ENCODE data around the gene LRRC56.

The LRRC56 gene

GRCh38 chr11:529728-530411, 7.5 kb upstream of the LRRC56 start:
- H3K27ac Mint-ChIP-seq, result no peak overlapping the region
- no peak overlapping the region for H3K4me3 Mint-ChIP-seq
- H3K4me1 Mint-ChIP-seq, result peaks cover 5% of the 10 kb centered on the region
- DNase-seq (ENCODE audit: low spot score in 2 of 2) (no peak), ATAC-seq (no peak)
- peaks cover 16% of the 10 kb centered on the region for H3K36me3 Mint-ChIP-seq
- H3K9me3 Mint-ChIP-seq, result no peaks in the 10 kb centered on the region

- Mint-ChIP-seq H3K4me3 (no peak overlapping the region), H3K4me1 (peaks cover 9% of the 10 kb centered on the region), H3K27ac (no peak overlapping the region), H3K9me3 (no peaks in the 10 kb centered on the region), H3K36me3 (peaks cover 16% of the 10 kb centered on the region)
- ATAC-seq (no peak), DNase-seq (ENCODE audit: low spot score in 2 of 2) (no peak)
These were observed 6.1 kb upstream of the LRRC56 start for GRCh38 chr11:530960-531831.

- peaks cover 16% of the 10 kb centered on the region for H3K36me3 Mint-ChIP-seq
- DNase-seq (ENCODE audit: low spot score in 2 of 2) (no peak), ATAC-seq (no peak)
- no peak overlapping the region for H3K4me3 Mint-ChIP-seq
- no peak overlapping the region for H3K27ac Mint-ChIP-seq
- no peaks in the 10 kb centered on the region for H3K9me3 Mint-ChIP-seq
- peaks cover 12% of the 10 kb centered on the region for H3K4me1 Mint-ChIP-seq
These were observed 5.3 kb upstream of the LRRC56 start for GRCh38 chr11:531919-532526.

GRCh38 chr11:532527-532985, 4.8 kb upstream of the LRRC56 start:
- Mint-ChIP-seq H3K27ac (no peak overlapping the region), H3K4me1 (peaks cover 18% of the 10 kb centered on the region), H3K4me3 (no peak overlapping the region), H3K36me3 (peaks cover 16% of the 10 kb centered on the region), H3K9me3 (no peaks in the 10 kb centered on the region)
- ATAC-seq, result no peak
- no peak for DNase-seq (ENCODE audit: low spot score in 2 of 2)

GRCh38 chr11:532986-533585, 4.2 kb upstream of the LRRC56 start:
- no peak for DNase-seq (ENCODE audit: low spot score in 2 of 2)
- Mint-ChIP-seq H3K4me3 (no peak overlapping the region), H3K4me1 (peaks cover 23% of the 10 kb centered on the region), H3K36me3 (peaks cover 16% of the 10 kb centered on the region), H3K9me3 (no peaks in the 10 kb centered on the region), H3K27ac (no peak overlapping the region)
- ATAC-seq, result no peak

- ATAC-seq (no peak), DNase-seq (ENCODE audit: low spot score in 2 of 2) (no peak)
- H3K9me3 Mint-ChIP-seq, result no peaks in the 10 kb centered on the region
- no peak overlapping the region for H3K27ac Mint-ChIP-seq
- H3K4me3 Mint-ChIP-seq, result peak overlapping the region; percentile 67
- H3K4me1 Mint-ChIP-seq, result peaks cover 23% of the 10 kb centered on the region
- H3K36me3 Mint-ChIP-seq, result peaks cover 16% of the 10 kb centered on the region
These were observed 3.5 kb upstream of the LRRC56 start for GRCh38 chr11:533586-534395.

- Mint-ChIP-seq H3K36me3 (peaks cover 16% of the 10 kb centered on the region), H3K4me1 (peaks cover 23% of the 10 kb centered on the region), H3K27ac (no peak overlapping the region), H3K4me3 (peak overlapping the region; percentile 67), H3K9me3 (no peaks in the 10 kb centered on the region)
- ATAC-seq, result peak; percentile 1
- peak in 1 of 2 donors; percentile 73 for DNase-seq (ENCODE audit: low spot score in 2 of 2)
These were observed 2.7 kb upstream of the LRRC56 start for GRCh38 chr11:534396-535209.

- ATAC-seq (peak; percentile 38), DNase-seq (ENCODE audit: low spot score in 2 of 2) (no peak)
- Mint-ChIP-seq H3K9me3 (no peaks in the 10 kb centered on the region), H3K4me3 (peak overlapping the region; percentile 84), H3K36me3 (peaks cover 16% of the 10 kb centered on the region), H3K27ac (no peak overlapping the region), H3K4me1 (peaks cover 23% of the 10 kb centered on the region)
These were observed 2.2 kb upstream of the LRRC56 start for GRCh38 chr11:535210-535518.

- peak; percentile 96 to 97 for DNase-seq (ENCODE audit: low spot score in 2 of 2)
- Mint-ChIP-seq H3K27ac (peak within 1 kb of the TSS; percentile 87), H3K36me3 (peaks cover 16% of the 10 kb centered on the region), H3K4me3 (peak within 1 kb of the TSS; percentile 84), H3K9me3 (no peaks in the 10 kb centered on the region), H3K4me1 (peaks cover 23% of the 10 kb centered on the region)
- peak; percentile 89 for ATAC-seq
These were observed 1.5 kb upstream of the LRRC56 start, which contains the start of gene HRAS for GRCh38 chr11:535519-536454. HRAS (minus strand) TSS chr11:535576.

GRCh38 chr11:537622-538430, 499 bp downstream of the LRRC56 start:
- no peaks in the 10 kb centered on the region for H3K9me3 Mint-ChIP-seq
- ATAC-seq (no peak), DNase-seq (ENCODE audit: low spot score in 2 of 2) (peak in 1 of 2 donors; percentile 61)
- peaks cover 17% of the 10 kb centered on the region for H3K4me1 Mint-ChIP-seq
- peaks cover 9% of the 10 kb centered on the region for H3K36me3 Mint-ChIP-seq
- H3K27ac Mint-ChIP-seq, result peak overlapping the region; percentile 73
- peak overlapping the region; percentile 84 for H3K4me3 Mint-ChIP-seq

GRCh38 chr11:538431-539051, 1.2 kb downstream of the LRRC56 start:
- DNase-seq (ENCODE audit: low spot score in 2 of 2) (peak in 1 of 2 donors; percentile 54), ATAC-seq (no peak)
- Mint-ChIP-seq H3K27ac (peak overlapping the region; percentile 73), H3K4me1 (peaks cover 17% of the 10 kb centered on the region), H3K9me3 (no peaks in the 10 kb centered on the region), H3K36me3 (peaks cover 6% of the 10 kb centered on the region), H3K4me3 (peak overlapping the region; percentile 84)

- H3K4me1 Mint-ChIP-seq, result peaks cover 17% of the 10 kb centered on the region
- no peak overlapping the region for H3K27ac Mint-ChIP-seq
- no peaks in the 10 kb centered on the region for H3K9me3 Mint-ChIP-seq
- H3K36me3 Mint-ChIP-seq, result peaks cover 6% of the 10 kb centered on the region
- DNase-seq (ENCODE audit: low spot score in 2 of 2) (no peak), ATAC-seq (no peak)
- no peak overlapping the region for H3K4me3 Mint-ChIP-seq
These were observed 2.7 kb downstream of the LRRC56 start for GRCh38 chr11:539971-540481.
